ENCODE results near the gene ZNF75A. TPM values are rescaled to one million over a fixed set of nuclear protein-coding genes. Genes with fewer than 3 reads are reported as not detected.

The ZNF75A gene
- total RNA-seq, 1 experiment from 2014 or later, result 24.5 TPM

- DNase-seq (ENCODE audit: low read depth, low spot score), result no peak
- peaks cover 20% of the 10 kb centered on the region for H3K36me3 ChIP-seq (ENCODE audit: control insufficient read depth, insufficient read depth, low read length)
These were observed 15.2 kb upstream of the ZNF75A start for GRCh38 chr16:3289998-3290673.

DNA sequence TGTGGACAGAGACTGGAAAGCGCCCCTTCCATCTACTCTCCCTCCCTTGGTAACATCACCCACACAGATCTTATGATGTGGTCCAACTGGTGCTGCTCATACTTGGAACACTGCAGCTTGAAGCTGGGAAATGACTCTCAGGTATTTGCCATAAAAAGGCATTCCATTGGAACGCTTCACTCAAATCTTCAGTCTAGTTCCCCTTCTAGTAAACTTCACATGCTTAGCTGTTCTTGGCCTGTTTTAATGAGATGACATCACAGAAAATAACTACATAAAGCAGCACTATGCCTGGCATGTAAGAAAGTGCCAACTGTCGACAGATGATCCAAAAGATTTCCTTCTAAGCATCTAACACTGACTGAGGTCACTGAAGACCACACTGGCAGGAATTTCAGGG is 12.7 kb upstream of the ZNF75A start:
- Histone ChIP-seq H3K27ac (ENCODE audit: low read length) (no peak overlapping the region), H3K36me3 (ENCODE audit: control insufficient read depth, insufficient read depth, low read length) (peaks cover 11% of the 10 kb centered on the region), H3K9me3 (ENCODE audit: control insufficient read depth, insufficient read depth, low read depth, low read length) (peaks cover 82% of the 10 kb centered on the region), H3K4me3 (ENCODE audit: low read depth in 2 of 2, low read length in 2 of 2) (no peak overlapping the region), H3K27me3 (ENCODE audit: control insufficient read depth, insufficient read depth, low read length) (no peaks in the 10 kb centered on the region), H3K4me1 (ENCODE audit: control insufficient read depth, insufficient read depth, low read length) (no peaks in the 10 kb centered on the region)
- no TSS peak for BruUV-seq (replicated peaks)
- no peak for DNase-seq (ENCODE audit: low read depth, low spot score)
- CTCF ChIA-PET, result no interaction called here
- in situ Hi-C loops (cut with HindIII; ENCODE audit: low pct_unique_long_range_greater_than_20kb, low sequenced_read_pairs) (no loop called here), intact Hi-C loops (cut with micrococcal nuclease; ENCODE audit: unreplicated experiment) (no loop called here)
- TF ChIP-seq TCF7L2 (IDR thresholded peaks at IDR 0.05; ENCODE audit: low read depth, low read length) (no peak), CTCF (IDR thresholded peaks at IDR 0.05) (no peak), SIN3A (IDR thresholded peaks at IDR 0.05; ENCODE audit: borderline replicate concordance, insufficient read depth, low read depth, low read length) (no peak), REST (IDR thresholded peaks at IDR 0.05; ENCODE audit: insufficient read depth in 1 of 2, low read depth in 2 of 2, low read length in 1 of 2) (no peak), POLR2AphosphoS5 (IDR thresholded peaks at IDR 0.05; ENCODE audit: low read depth, low read length) (no peak)
- POLR2A ChIA-PET, result no interaction called here
- ATAC-seq, result no peak

More at GRCh38 chr16:3289998-3290673, 15.2 kb upstream of the ZNF75A start:
- ChIA-PET CTCF (no interaction called here), POLR2A (interaction anchor here (0.6 kb wide), 1 partner anchor 122 kb away, joined by 8 read pairs; no protein-coding TSS in a partner anchor)
- H3K4me3 ChIP-seq (ENCODE audit: low read depth in 2 of 2, low read length in 2 of 2), result no peak overlapping the region
- no TSS peak for BruUV-seq (replicated peaks)
- no peaks in the 10 kb centered on the region for H3K27me3 ChIP-seq (ENCODE audit: control insufficient read depth, insufficient read depth, low read length)
- intact Hi-C loops (cut with micrococcal nuclease; ENCODE audit: unreplicated experiment) (no loop called here), in situ Hi-C loops (cut with HindIII; ENCODE audit: low pct_unique_long_range_greater_than_20kb, low sequenced_read_pairs) (no loop called here)
- peaks cover 89% of the 10 kb centered on the region for H3K9me3 ChIP-seq (ENCODE audit: control insufficient read depth, insufficient read depth, low read depth, low read length)
- ATAC-seq, result no peak
- no peaks in the 10 kb centered on the region for H3K4me1 ChIP-seq (ENCODE audit: control insufficient read depth, insufficient read depth, low read length)
- no peak for TF ChIP-seq POLR2AphosphoS5 (IDR thresholded peaks at IDR 0.05; ENCODE audit: low read depth, low read length)
- TF ChIP-seq CTCF (IDR thresholded peaks at IDR 0.05), result no peak
- TF ChIP-seq SIN3A (IDR thresholded peaks at IDR 0.05; ENCODE audit: borderline replicate concordance, insufficient read depth, low read depth, low read length), result no peak
- no peak overlapping the region for H3K27ac ChIP-seq (ENCODE audit: low read length)

All from Panc1 (cell line).